DMS 273 (cell line): ENCODE measurements around the gene RPL28.
"Not testable (repeated sequence)": the region's sequence is repeated elsewhere in the genome, so short reads cannot be mapped to it uniquely, and the experiment has no call there.

Experiments
- DNase-seq: peaks from one replicate; lab custom pipeline; 2025; ENCODE audit not compliant: unreplicated experiment; lab: John Stamatoyannopoulos, UW

RPL28 gene

GRCh38 chr19:55421281-55421680, 35.5 kb downstream of the RPL28 start:
- DNase-seq, result not testable (repeated sequence)

- DNase-seq, result peak; percentile 53
These were observed 37.7 kb downstream of the RPL28 start for GRCh38 chr19:55423225-55424005.

- DNase-seq, result no peak
These were observed 38.8 kb downstream of the RPL28 start for GRCh38 chr19:55424518-55424917.

GRCh38 chr19:55426042-55426441, 40.3 kb downstream of the RPL28 start:
- DNase-seq, result no peak

GRCh38 chr19:55431183-55431582, 45.5 kb downstream of the RPL28 start:
- no peak for DNase-seq

- no peak for DNase-seq
These were observed 46.7 kb downstream of the RPL28 start for GRCh38 chr19:55432241-55432959.

- DNase-seq, result no peak
These were observed 47.6 kb downstream of the RPL28 start for GRCh38 chr19:55433292-55433691.

- no peak for DNase-seq
These were observed 48.7 kb downstream of the RPL28 start for GRCh38 chr19:55434356-55434919.

- DNase-seq, result no peak
These were observed 49.3 kb downstream of the RPL28 start for GRCh38 chr19:55435020-55435419.

- DNase-seq, result no peak
These were observed 51.1 kb downstream of the RPL28 start for GRCh38 chr19:55436847-55437246.

GRCh38 chr19:55437410-55437809, 51.7 kb downstream of the RPL28 start:
- peak; percentile 82 for DNase-seq

- no peak for DNase-seq
These were observed 53.3 kb downstream of the RPL28 start for GRCh38 chr19:55439052-55439451.

GRCh38 chr19:55440411-55441105, 54.8 kb downstream of the RPL28 start:
- peak; percentile 44 for DNase-seq

- peak; percentile 48 for DNase-seq
These were observed 55.6 kb downstream of the RPL28 start for GRCh38 chr19:55441319-55441691.

GRCh38 chr19:55441692-55442321, 56.1 kb downstream of the RPL28 start:
- DNase-seq, result no peak

GRCh38 chr19:55442372-55442961, 56.7 kb downstream of the RPL28 start:
- DNase-seq, result peak; percentile 38

GRCh38 chr19:55443045-55443823, 57.5 kb downstream of the RPL28 start, which contains the start of gene SHISA7:
Gene SHISA7 (minus strand): TSS chr19:55443300. CDS start chr19:55442863, 437 bp downstream.
- DNase-seq, result peak; percentile 67

- DNase-seq, result no peak
These were observed 58.2 kb downstream of the RPL28 start for GRCh38 chr19:55443824-55444480.

- DNase-seq, result no peak
These were observed 58.9 kb downstream of the RPL28 start for GRCh38 chr19:55444646-55445045.
